ENCODE measurements around the gene SLC22A5.
"Not testable (repeated sequence)": the region's sequence is repeated elsewhere in the genome, so short reads cannot be mapped to it uniquely, and the experiment has no call there.

Gene SLC22A5

GRCh38 chr5:132415516-132415915 is 46.0 kb downstream of the SLC22A5 start:
- DNase-seq = not testable (repeated sequence)

DNA sequence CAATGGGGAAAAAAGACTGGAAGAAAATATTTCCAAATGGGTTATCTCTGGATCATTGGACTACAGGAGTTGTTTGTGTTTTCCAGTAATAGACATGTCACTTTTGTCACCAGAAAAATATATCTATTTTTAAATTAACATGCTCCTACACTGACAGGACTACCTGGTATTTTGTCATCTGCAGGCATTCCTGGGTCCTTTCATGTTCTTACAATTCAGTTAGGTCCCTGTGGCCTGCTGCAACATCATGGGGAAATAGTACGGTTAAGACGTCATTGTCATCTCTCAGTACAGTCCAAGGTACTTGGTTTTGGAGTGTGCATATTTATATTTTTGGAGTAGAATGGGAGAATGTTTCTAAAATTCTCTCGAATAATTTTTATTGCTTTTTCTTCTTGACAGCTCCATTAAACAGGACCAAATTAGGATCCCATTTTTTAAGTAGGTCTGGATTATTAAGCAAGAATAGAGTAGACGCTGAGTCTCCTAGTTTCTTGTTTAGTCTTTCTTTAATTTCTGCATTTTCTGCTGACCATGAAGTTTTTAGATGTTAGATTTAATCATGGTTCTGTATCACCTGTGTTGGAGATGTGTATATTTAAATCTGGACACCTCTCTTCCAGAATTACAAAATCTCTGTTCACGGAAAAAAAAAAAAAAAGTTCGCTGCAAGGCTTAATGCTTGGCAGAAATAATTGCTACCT is 46.9 kb downstream of the SLC22A5 start:
- no peak for DNase-seq

- DNase-seq = no peak
Measured at GRCh38 chr5:132417010-132417439, 47.5 kb downstream of the SLC22A5 start.

DNA sequence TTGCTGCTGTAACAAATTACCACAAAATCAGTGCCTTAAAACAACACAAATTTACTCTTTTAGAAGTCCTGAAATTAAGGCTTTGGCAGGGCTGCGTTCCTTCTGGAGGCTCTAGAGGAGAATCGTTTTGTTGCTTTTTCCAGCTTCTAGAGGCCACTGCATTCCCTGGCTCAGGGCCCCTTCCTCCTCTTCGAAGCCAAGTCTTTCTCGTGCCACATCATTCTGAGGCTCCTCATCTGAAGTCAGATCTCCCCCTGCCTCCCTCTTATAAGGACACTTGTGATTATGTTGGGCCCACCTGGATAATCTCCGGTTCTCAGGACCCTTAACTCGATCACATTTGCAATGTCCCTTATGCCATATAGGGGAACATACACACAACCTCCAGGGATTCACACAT is 48.0 kb downstream of the SLC22A5 start:
- no peak for DNase-seq

DNA sequence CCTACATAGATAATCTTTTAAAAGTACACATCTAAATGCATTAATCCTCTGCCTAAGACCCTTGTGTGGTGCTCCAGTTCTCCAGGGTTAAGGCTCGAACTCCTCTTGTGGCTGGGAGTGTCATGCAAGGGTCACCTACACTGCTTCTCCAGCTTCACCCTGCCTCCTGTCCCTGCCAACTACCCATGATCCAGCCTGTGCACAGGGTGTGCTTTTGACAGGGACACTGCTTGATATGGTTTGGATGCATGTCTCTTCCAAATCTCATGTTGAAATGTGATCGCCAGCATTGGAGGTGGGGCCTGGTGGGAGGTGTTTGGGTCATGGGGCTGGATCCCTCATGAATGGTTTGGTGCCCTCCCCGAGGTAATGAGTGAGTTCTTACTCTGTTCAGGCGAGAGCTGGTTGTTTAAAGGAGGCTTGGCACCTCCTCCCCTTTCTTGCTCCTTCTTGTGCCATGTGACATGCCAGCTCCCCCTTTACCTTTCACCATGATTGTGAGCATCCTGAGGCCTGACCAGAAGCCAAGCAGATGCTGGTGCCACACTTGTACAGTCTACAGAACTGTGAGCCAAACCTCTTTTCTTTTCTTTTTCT is 48.5 kb downstream of the SLC22A5 start:
- DNase-seq = no peak

- no peak for DNase-seq
Measured at GRCh38 chr5:132418881-132419280, 49.4 kb downstream of the SLC22A5 start.

GRCh38 chr5:132419502-132420468 is 50.3 kb downstream of the SLC22A5 start:
- peak; percentile 87 for DNase-seq

- no peak for DNase-seq
Measured at GRCh38 chr5:132420706-132421272, 51.3 kb downstream of the SLC22A5 start.

DNA sequence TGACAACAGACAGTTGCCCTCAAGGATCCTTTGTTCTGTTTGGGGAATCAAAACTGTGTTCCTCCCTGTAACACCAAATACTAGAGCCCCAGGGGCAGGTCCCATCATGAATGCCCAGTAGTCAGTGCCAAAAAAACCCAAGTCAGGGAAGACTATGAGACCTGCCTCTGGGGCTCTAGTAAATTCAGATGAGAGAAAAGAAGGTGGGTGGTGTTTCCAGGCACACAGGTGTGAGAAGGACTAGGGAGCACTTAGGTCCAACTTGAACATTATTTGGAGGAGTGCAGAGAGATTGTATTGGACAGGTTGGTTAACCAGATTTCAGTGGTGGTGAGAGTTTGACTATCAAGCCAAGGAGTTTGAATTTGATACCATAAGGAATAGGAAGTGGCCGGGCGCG is 52.0 kb downstream of the SLC22A5 start:
- DNase-seq = no peak

GRCh38 chr5:132422720-132423437 is 53.4 kb downstream of the SLC22A5 start:
- DNase-seq = no peak

DNA sequence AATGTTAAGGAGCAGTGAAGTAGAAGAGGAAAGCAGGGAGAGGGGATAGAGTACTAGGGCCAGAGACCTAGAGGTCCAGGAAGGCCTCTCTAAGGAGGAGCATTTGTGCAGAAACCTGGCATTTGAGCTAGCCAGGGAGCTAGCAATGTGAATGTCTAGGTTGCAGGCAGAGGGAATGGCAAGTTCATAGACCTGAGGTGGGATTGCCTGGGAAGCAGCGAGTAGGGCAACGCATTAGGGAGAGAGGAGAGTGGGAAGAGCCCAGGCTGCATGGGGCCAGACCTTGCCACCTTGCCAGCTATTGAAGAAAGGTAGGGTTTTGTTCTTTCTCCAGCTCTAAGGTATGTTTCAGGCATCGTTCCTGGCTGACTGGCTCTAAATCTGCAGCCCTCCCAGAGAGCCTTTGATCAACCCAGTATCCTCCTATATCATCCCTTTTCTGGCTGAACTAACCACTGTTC is 54.0 kb downstream of the SLC22A5 start:
- no peak for DNase-seq

DNA sequence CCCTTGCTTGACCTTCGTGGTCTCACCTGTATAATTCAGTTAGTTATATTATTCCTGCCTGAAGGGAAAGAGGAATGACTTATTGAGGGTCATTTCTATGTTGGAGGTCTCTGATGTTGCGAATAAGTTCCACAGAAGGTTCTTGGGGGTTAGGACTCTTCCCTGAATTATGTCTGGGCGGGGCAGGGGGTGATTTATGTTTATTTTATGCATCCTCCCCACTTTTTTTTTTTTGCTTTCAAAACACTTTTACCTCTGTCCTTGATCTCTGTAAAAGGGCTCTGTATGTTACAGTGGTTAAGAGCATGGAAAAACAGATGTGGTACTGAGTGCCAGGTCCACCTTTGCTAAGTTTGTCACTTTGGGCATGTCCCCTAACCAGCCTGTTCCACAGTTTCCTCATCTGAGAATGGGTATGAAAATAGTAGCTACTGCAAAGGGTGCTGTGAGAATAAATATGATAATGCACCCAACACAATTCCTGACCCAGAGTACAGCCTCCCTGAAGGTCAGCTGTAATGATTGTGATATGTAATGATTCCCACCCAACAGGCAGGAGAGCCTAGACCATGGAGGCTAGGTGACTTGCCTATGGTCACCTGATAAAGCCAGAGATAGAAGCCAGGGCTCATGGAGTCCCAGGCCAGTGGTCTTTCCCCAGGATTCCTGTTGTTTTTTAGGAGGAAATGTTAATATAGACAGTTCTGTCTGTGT is 54.8 kb downstream of the SLC22A5 start:
- no peak for DNase-seq

GRCh38 chr5:132425009-132425937 is 55.8 kb downstream of the SLC22A5 start:
- DNase-seq = no peak

GRCh38 chr5:132425975-132426524 is 56.5 kb downstream of the SLC22A5 start:
- no peak for DNase-seq

- peak; percentile 35 for DNase-seq
Measured at GRCh38 chr5:132426525-132427138, 57.1 kb downstream of the SLC22A5 start.

DNA sequence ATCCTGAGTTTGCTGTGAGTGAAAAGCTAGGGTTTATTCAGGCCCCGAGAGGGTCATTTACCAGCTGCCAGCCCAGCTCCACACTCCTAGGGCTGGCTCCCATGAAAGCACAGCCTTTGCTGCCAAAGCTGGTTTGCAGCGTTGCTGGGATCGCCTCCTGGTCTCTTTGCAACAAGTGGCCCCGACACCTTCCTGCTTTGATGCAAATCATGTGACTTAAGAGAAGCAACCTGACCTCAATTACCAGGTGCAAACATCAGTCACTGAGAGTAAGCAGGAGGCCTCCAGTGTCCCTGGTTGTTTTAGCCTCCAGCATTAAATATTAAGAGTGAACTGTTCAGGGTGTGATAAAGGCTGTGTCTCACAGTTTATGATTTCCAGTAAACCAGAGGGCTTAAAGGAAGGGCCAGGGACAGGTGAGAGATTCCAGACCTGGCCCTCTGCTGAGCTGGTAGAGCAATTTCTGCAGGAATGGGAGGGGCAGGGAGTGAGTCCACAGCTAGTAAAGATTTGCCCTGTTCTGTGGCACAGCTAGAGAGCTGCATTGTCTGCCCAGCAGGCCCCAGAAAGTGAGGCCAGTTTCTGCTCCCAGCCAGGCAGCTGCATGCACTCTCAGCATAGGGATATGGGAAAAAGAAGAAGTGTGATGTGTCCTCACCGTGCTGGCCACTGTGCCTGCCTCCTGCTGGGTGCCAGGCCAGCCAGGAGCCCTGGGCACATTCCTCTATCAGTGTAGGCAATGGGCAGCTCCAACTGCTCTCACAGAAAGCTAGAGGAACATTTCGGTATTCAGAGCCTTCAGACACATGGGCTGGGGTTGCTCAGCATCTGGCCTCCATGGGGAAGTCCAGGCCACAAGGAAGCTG is 58.0 kb downstream of the SLC22A5 start:
- peak; percentile 87 for DNase-seq

DNA sequence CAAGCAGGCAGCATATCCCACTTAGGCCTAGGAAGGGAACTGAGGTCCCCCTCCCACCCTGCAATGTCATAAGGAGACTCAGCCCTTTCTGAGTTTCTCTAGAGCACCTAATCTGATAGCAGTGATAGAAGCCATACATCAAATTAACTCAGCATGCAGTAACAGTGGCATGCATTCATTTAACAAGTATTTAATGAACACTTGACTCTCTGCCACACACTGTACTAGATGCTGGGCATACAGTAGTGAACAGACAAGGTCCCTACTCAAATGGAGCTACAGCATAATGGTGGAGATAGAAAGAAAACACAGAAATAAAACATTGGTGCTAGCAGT is 58.6 kb downstream of the SLC22A5 start:
- peak; percentile 41 for DNase-seq

GRCh38 chr5:132428484-132429462 is 59.3 kb downstream of the SLC22A5 start:
- DNase-seq = peak; percentile 41

Measured in NCI-H510A treated with DMSO at 0.1 percent for 48 hours (cell line).